Measurements from ENCODE around the gene CNOT10.
"Not testable (repeated sequence)": the region's sequence is repeated elsewhere in the genome, so short reads cannot be mapped to it uniquely, and the experiment has no call there.

Gene CNOT10

DNA sequence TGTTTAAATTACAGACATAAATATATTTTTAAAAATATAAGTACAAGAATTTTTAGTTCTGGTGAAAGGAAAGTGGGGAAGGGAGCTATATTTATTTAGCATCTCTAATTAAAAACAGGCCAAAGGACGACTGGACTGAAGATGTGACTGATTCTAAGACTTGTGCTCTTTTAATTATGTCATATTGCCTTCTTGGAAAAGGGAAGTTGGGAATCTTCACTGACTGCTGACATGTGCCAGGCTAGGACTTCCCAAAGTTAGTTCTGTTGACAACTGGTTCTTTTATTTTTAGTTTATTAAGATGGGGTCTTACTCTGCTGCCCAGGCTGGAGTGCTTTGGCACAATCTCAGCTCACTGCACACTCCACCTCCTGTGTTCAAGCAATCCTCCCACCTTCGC lies 13.5 kb downstream of the CNOT10 start:
- no peak for DNase-seq

DNA sequence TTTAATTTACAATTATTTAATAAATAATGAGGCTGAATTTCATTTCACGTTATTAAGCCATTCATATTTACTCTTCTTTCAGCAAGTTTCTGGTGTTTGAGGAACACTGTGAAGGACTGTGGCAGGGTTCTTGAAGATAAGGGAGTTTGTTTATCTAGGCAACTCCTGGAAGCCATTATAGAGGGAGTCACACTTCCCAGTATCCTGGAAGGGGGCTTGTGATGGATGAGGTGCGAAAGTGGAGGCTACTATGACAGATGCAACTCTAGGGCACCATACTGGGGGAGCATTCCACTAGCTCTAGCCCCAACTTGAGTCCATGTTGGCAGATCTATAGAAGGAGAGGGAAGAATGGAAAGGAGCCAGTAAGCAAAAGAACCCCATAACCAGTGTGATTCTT lies 14.4 kb downstream of the CNOT10 start:
- no peak for DNase-seq

GRCh38 chr3:32700244-32700643 lies 15.3 kb downstream of the CNOT10 start:
- no peak for DNase-seq

DNA sequence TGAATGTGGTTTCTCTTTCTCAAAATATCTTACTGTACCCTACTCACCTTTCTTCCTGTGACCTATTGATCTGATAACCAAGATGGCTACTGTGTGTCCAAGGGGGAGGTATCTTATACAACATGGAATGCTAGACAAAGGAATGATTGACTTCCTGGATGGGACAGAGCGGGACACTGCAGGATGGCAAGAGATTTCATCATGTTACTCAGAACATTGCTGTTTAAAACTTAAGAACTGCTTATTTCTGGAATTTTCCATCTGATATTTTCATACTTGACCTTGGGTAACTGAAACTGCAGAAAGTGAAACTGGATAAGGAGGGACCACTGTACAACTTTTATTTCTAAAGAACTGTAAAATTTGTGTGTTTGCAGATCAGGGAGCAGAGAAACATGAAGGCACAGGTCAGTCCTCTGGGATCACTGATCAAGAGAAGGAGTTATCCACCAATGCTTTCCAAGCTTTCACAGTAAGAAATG lies 18.5 kb downstream of the CNOT10 start:
- DNase-seq = no peak

DNA sequence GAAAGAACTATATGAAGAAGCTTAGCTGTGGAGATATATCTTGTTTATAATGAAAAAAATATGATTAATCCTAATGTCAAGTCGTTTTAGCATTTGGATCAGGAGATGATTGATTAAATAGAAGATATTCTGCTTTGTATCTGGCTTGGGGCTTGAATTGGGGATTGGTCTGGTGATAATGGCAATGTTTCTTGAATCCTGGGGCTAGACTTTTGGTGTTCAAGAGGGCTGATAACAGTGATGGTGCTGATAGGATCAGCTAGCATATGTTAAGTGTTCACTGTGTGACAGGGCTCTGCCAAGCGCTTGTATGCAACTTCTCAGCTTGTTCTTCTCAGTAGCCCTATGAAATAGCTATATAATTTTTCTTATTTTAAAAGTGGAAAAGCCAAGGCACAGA lies 20.2 kb downstream of the CNOT10 start:
- DNase-seq = no peak

GRCh38 chr3:32706348-32707025 lies 21.5 kb downstream of the CNOT10 start:
- no peak for DNase-seq

DNA sequence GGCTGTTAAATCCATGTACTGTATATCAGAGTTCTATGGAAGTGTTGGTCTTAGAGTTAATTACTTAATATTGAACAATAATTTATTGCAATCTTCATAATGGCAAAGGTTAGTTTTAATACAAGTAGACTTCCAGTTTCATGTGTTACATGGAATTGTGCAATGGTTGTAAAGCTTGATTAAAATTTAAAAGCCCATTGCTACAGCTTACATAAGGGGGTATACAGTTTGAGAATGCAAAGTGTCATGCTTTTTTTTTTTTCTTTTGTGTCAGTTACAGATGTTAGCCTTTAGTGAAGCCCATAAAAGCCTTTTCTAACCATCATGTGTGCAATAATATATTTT lies 22.0 kb downstream of the CNOT10 start:
- DNase-seq = no peak

GRCh38 chr3:32708672-32709283 lies 23.8 kb downstream of the CNOT10 start:
- DNase-seq = no peak

- no peak for DNase-seq
Measured at GRCh38 chr3:32709346-32709745, 24.4 kb downstream of the CNOT10 start.

DNA sequence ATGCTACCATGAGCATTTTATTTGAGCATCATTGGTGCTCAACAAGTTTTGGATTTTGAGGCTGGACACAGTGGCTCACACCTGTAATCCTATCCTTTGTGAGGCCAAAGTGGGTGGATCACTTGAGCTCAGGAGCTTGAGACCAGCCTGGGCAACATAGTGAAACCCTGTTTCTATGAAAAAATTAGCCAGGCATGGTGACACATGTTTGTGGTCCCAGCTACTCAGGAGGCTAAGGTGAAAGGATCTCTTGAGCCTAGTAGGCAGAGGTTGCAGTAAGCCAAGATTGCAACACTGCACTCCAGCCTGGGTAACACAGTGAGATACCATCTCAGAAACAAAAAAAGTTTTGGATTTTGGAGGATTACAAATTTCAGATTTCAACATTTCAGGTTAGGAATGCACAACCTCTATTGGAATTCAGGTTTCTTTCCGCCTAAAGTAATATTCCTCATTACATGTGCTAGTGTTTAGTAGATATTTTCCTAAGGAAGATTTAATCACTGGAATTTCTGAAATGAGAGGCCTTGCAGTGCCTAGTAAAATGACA lies 27.6 kb downstream of the CNOT10 start:
- no peak for DNase-seq

- DNase-seq = no peak
Measured at GRCh38 chr3:32713181-32713580, 28.2 kb downstream of the CNOT10 start.

DNA sequence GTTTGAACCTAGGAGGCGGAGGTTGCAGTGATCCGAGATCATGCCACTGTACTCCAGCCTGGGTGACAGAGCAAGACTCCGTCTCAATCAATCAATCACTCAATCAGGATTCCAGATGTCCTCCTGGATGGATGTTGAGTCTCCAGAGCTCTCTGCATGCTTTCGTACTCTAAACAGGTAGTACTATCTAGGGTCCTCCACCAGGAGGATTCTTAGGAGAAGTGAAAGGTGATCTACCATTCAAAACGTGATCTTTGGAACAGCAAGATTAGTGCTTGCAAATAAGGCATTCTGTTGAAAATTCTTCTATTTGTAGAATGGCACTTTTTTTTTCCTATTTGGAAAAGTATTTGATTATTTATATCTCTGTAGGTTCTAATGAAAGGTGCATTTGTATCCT lies 34.3 kb downstream of the CNOT10 start:
- DNase-seq = no peak

- no peak for DNase-seq
Measured at GRCh38 chr3:32719931-32720330, 34.9 kb downstream of the CNOT10 start.

DNA sequence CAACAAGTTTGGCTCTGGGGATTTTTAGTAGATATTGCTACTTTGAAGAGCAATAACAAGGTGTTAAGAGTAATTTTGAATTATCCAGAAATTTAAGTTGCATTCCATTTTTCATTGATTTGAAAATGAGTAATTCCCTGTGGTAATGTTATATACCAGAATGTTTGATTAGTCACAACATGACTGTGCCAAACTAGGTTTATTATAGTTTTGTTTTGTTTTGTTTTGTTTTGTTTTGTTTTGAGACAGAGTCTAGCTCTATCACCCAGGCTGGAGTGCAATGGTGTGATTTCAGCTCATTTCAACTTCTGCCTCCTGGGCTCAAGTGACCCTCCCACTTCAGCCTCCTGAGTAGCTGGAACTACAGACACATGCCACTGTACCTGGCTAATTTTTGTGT lies 40.7 kb downstream of the CNOT10 start:
- no peak for DNase-seq

DNA sequence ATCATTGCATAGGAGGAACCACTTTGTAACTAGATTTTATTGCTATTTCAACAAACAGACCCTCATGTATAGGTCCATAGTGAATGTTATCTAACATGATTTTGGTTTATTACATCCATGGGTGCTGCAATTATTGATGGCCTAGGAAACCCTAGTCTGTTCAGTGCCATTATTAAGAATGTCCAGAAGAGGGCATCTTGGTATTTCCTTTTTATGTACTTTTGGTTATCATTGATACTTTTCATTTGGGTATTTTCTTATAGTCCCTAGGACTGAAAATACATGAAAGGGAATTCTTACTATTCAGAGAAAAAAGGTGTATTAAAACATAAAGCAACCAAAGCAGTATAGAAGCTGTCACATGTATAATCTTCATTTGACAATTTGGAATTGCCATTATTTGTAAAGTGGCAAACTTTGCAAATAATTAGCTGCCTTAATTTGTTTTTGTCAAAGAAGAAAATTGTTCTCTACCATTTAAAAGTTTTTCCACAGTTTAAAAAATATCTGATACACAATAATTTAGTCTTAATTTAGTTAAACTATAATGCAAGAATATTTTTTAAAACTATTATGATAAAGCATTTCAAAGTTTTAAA lies 48.7 kb downstream of the CNOT10 start:
- DNase-seq = no peak

GRCh38 chr3:32734756-32735155 lies 49.8 kb downstream of the CNOT10 start:
- DNase-seq = no peak

- not testable (repeated sequence) for DNase-seq
Measured at GRCh38 chr3:32743470-32743869, 58.5 kb downstream of the CNOT10 start.

DNA sequence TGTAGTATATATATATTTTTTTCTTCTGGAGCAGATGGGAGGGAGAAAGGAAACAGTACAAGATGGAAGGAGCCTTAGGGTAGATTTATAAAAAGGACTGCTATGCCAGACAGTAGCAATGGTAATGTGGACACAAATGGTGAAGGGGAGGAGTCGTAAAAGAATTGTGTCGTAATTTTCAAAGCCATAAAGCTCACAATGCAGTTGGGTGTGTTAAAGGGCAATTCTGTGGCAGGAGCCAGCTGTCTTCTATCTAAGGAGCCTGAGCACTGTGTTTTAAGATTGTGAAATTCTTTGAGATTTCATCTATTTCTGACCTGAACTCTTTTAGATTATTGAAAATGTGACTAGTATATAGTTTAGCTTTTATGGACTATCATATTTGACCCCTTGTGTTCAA lies 58.9 kb downstream of the CNOT10 start:
- DNase-seq = no peak

DNA sequence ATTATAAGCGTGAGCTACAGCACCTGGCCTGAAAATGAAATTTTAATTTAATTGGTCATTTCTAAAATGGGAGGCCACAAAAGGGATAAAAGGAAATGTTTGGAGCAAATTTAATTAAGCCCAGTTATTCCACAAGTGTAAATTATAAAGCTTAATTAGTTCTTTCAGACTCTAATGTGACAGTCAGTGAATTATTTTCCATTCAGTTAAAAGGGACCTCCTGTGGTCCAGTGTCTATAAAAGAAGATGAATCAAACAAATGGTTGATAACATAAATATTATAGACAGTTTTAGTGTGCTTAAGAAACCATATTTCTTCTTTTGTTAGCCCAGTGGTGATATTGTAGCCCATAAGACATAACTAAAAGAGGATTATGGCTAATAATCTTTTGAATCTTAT lies 66.4 kb downstream of the CNOT10 start:
- DNase-seq = no peak

GRCh38 chr3:32755761-32756160 lies 70.8 kb downstream of the CNOT10 start:
- no peak for DNase-seq

DNA sequence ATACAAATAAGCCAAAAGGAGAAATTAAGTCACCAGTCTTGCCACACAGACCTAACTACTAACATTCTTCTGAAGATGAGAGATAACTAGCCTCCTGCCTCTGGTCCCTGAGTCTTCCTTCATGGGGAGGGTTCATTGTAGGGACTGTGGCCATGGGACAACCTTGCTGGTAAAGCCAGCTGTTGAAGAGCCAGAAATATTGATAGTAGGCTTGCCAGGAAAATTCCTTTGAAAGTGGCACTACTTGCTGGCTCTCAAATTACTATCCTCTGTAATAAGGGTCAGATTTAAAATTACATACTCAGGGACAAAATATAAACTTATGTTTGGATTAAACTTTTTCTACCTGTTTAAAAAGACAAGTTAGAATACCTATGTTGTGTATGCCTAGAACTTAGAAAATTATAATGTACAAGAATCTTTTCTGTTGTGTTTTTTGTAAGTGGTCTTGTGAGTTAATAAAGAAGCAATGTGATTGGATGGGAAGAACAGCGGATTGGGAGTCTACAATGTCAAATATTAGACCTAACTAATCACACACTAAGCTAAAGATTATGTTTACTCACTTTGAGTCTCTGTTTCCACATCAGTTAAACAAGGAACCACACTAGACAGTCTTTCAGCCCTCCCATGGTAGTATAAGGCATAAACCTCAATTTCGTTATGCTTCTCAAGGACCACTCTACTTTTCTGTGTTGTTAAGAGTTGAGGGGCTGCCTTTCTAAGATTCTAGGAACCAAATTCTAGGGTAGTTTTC lies 72.8 kb downstream of the CNOT10 start:
- no peak for DNase-seq

GRCh38 chr3:32758375-32758753 lies 73.4 kb downstream of the CNOT10 start:
- DNase-seq = no peak

GRCh38 chr3:32759342-32759741 lies 74.4 kb downstream of the CNOT10 start:
- no peak for DNase-seq

DNA sequence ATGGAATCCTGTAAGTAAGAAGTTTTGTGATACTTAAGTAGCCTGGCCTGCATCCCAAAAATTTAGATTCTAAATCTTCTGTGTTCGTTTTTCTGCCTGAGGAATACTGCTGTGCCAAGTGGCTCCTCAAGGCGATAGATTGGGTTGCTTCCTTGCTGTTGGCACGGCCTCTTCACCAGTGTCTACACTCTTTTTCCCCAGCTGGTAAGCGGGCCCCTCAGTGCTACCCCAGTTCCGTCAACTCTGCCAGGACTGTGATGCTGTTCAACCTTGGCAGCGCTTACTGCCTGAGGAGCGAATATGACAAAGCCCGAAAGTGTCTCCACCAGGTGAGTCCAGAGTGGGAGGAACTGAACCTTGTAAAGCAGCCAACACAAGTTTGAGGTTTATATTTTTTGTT lies 79.5 kb downstream of the CNOT10 start:
- no peak for DNase-seq

All from activated CD4-positive, alpha-beta T cell treated with anti-CD3 and anti-CD28 coated beads for 48 hours (primary cell).